ELR (cell line): ENCODE results near the gene RTP3.
"Not testable (repeated sequence)": the region's sequence is repeated elsewhere in the genome, so short reads cannot be mapped to it uniquely, and the experiment has no call there.

ENCODE experiments used
- DNase-seq: peaks from one replicate; pipeline ENCODE4 v3.0.0-alpha.2; 2015; ENCODE audit warnings: low read depth

RTP3 gene

GRCh38 chr3:46546896-46547440 lies 49.2 kb downstream of the RTP3 start:
- no peak for DNase-seq

- not testable (repeated sequence) for DNase-seq
These were observed 50.8 kb downstream of the RTP3 start for GRCh38 chr3:46548611-46549010.

GRCh38 chr3:46549408-46549904 lies 51.7 kb downstream of the RTP3 start:
- DNase-seq: no peak

GRCh38 chr3:46549989-46550388 lies 52.2 kb downstream of the RTP3 start:
- no peak for DNase-seq
